GM06990 (cell line): ENCODE results near the gene CEBPB.

Experiments used
- DNase-seq: peaks from one replicate; pipeline ENCODE4 v3.0.0-alpha.2; 2011; ENCODE audit not compliant: insufficient read length; ENCODE audit errors: extremely low read depth
- H3K27me3 ChIP-seq: replicated peaks from 2 replicates; pipeline ENCODE4 v1.6.0; 2011; ENCODE audit warnings: low read length; ENCODE audit not compliant: control insufficient read depth, insufficient read depth
- H3K36me3 ChIP-seq: 2 replicates; pipeline ENCODE4 v1.5.1; 2011; ENCODE audit warnings: low read length; ENCODE audit not compliant: control insufficient read depth, insufficient read depth
- H3K4me3 ChIP-seq: replicated peaks from 2 replicates; pipeline ENCODE4 v1.5.1; 2011; ENCODE audit warnings: low read depth, mild to moderate bottlenecking, control low read depth, low read length
- TF ChIP-seq, protein P1 (sequence below): IDR thresholded peaks from 2 replicates; pipeline ENCODE4 v1.5.1; 2011; ENCODE audit warnings: low read length, control low read depth, mild to moderate bottlenecking, inconsistent platforms; ENCODE audit not compliant: insufficient read depth, poor library complexity, severe bottlenecking

CEBPB gene

GRCh38 chr20:50165684-50166554 lies 24.7 kb upstream of the CEBPB start:
- Histone ChIP-seq H3K4me3 (peak overlapping the region; percentile 66), H3K27me3 (no peaks in the 10 kb centered on the region), H3K36me3 (no peaks in the 10 kb centered on the region)
- TF ChIP-seq, protein P1, sequence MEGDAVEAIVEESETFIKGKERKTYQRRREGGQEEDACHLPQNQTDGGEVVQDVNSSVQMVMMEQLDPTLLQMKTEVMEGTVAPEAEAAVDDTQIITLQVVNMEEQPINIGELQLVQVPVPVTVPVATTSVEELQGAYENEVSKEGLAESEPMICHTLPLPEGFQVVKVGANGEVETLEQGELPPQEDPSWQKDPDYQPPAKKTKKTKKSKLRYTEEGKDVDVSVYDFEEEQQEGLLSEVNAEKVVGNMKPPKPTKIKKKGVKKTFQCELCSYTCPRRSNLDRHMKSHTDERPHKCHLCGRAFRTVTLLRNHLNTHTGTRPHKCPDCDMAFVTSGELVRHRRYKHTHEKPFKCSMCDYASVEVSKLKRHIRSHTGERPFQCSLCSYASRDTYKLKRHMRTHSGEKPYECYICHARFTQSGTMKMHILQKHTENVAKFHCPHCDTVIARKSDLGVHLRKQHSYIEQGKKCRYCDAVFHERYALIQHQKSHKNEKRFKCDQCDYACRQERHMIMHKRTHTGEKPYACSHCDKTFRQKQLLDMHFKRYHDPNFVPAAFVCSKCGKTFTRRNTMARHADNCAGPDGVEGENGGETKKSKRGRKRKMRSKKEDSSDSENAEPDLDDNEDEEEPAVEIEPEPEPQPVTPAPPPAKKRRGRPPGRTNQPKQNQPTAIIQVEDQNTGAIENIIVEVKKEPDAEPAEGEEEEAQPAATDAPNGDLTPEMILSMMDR = no peak
- peak; percentile 81 for DNase-seq

GRCh38 chr20:50169329-50169823 lies 21.3 kb upstream of the CEBPB start:
- DNase-seq = no peak
- Histone ChIP-seq H3K36me3 (no peaks in the 10 kb centered on the region), H3K4me3 (no peak overlapping the region), H3K27me3 (no peaks in the 10 kb centered on the region; the same call in 1 of the 2 replicates)
- TF ChIP-seq, protein P1 = peak; percentile 93

- DNase-seq = no peak
- TF ChIP-seq, protein P1 = no peak
Observed at GRCh38 chr20:50170549-50171220, 19.9 kb upstream of the CEBPB start.

GRCh38 chr20:50172347-50173013 lies 18.1 kb upstream of the CEBPB start:
- TF ChIP-seq, protein P1 = no peak
- Histone ChIP-seq H3K36me3 (no peaks in the 10 kb centered on the region), H3K27me3 (no peaks in the 10 kb centered on the region; the same call in 1 of the 2 replicates), H3K4me3 (no peak overlapping the region)
- DNase-seq = no peak

More at GRCh38 chr20:50170549-50171220, 19.9 kb upstream of the CEBPB start:
- H3K27me3 ChIP-seq = no peaks in the 10 kb centered on the region; the same call in 1 of the 2 replicates
- H3K4me3 ChIP-seq = no peak overlapping the region
- H3K36me3 ChIP-seq = no peaks in the 10 kb centered on the region

GRCh38 chr20:50174456-50174855 lies 16.2 kb upstream of the CEBPB start:
- no peaks in the 10 kb centered on the region for H3K36me3 ChIP-seq
- H3K27me3 ChIP-seq = no peaks in the 10 kb centered on the region; the same call in 1 of the 2 replicates
- TF ChIP-seq, protein P1 = no peak

More at GRCh38 chr20:50174456-50174855, 16.2 kb upstream of the CEBPB start:
- H3K4me3 ChIP-seq = no peak overlapping the region
- DNase-seq = no peak
